ENCODE data around the gene TBC1D1.

The TBC1D1 gene

DNA sequence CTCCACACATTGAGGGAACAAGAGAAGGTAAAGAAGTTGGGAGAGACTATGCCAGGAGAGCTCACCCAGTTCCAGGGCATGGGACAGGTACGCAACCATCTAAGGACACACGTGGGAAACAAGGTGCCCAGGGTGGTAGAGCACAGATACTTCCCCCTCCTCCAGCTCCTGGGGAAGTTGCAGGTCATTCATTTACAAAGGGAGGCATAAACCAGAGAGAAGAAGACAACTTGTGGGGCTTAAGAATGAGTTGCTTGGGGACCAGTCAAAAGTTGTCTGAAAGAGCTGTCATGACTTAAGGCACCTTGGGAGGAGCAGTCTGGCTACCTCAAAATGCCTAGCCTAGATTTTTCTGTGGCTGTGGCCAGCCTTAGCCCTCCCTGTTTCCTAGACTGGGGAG lies 255.5 kb downstream of the TBC1D1 start:
- TF ChIP-seq, protein P1, sequence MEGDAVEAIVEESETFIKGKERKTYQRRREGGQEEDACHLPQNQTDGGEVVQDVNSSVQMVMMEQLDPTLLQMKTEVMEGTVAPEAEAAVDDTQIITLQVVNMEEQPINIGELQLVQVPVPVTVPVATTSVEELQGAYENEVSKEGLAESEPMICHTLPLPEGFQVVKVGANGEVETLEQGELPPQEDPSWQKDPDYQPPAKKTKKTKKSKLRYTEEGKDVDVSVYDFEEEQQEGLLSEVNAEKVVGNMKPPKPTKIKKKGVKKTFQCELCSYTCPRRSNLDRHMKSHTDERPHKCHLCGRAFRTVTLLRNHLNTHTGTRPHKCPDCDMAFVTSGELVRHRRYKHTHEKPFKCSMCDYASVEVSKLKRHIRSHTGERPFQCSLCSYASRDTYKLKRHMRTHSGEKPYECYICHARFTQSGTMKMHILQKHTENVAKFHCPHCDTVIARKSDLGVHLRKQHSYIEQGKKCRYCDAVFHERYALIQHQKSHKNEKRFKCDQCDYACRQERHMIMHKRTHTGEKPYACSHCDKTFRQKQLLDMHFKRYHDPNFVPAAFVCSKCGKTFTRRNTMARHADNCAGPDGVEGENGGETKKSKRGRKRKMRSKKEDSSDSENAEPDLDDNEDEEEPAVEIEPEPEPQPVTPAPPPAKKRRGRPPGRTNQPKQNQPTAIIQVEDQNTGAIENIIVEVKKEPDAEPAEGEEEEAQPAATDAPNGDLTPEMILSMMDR (IDR thresholded peaks at IDR 0.05; ENCODE audit: low read length): no peak
- no peak for TF ChIP-seq EZH2 (IDR thresholded peaks at IDR 0.05; ENCODE audit: borderline replicate concordance, low read length)
- no peaks in the 10 kb centered on the region for H4K20me1 ChIP-seq (ENCODE audit: insufficient read depth, low read length)
- no peak overlapping the region for H3K27ac ChIP-seq (ENCODE audit: low read depth, low read length, poor library complexity, severe bottlenecking)
- no peaks in the 10 kb centered on the region for H3K4me1 ChIP-seq (ENCODE audit: insufficient read depth, low read length, severe bottlenecking)
- no peak overlapping the region for H3K4me2 ChIP-seq (ENCODE audit: low read length)
- H3K9me2 ChIP-seq (ENCODE audit: low read depth, low read length): no peaks in the 10 kb centered on the region
- no peak overlapping the region for H2AFZ ChIP-seq (ENCODE audit: low read length)
- H3F3A ChIP-seq (ENCODE audit: insufficient read depth, low read length): no peaks in the 10 kb centered on the region
- no peaks in the 10 kb centered on the region for H3K27me3 ChIP-seq (ENCODE audit: insufficient read depth, low read length)
- no peaks in the 10 kb centered on the region for H3K9me3 ChIP-seq (ENCODE audit: low read length)
- no peaks in the 10 kb centered on the region for H3K79me2 ChIP-seq (ENCODE audit: insufficient read depth, low read length)
- no peak overlapping the region for H3K9ac ChIP-seq (ENCODE audit: low read length)
- no peak overlapping the region for H3K4me3 ChIP-seq (ENCODE audit: low read depth, low read length, poor library complexity, severe bottlenecking)
- H3K36me3 ChIP-seq (ENCODE audit: insufficient read depth, low read length): peaks cover 16% of the 10 kb centered on the region; the same call in 1 of the 2 replicates

DNA sequence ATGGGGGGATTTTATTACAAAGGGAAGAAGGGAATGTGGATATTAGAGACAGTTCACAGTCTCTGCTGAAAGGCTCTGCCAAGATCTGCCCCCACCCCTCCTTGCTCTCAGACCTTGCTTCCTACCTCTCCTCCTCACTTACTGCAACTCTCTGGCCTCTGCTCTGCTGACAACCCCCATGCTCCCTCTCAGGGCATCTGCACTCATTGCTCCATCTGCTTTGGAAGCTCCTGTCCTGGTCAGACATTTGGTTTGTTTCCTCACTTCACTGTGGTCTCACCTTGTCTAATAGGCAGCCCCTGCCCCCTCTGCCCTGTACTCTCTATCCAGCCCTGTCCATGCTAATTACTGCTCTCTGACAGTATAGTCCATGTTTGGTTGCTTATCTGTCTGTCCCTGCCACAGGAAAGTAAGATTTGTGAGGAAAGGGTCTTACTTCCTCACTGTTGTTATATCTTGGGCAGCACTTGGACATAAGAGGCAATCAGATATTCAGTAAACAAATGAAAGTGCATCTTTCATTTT lies 258.6 kb downstream of the TBC1D1 start:
- Histone ChIP-seq H3K79me2 (ENCODE audit: insufficient read depth, low read length) (no peaks in the 10 kb centered on the region), H3F3A (ENCODE audit: insufficient read depth, low read length) (no peaks in the 10 kb centered on the region), H3K9me2 (ENCODE audit: low read depth, low read length) (no peaks in the 10 kb centered on the region), H4K20me1 (ENCODE audit: insufficient read depth, low read length) (no peaks in the 10 kb centered on the region), H3K4me1 (ENCODE audit: insufficient read depth, low read length, severe bottlenecking) (peaks cover 14% of the 10 kb centered on the region), H3K4me3 (ENCODE audit: low read depth, low read length, poor library complexity, severe bottlenecking) (no peak overlapping the region), H2AFZ (ENCODE audit: low read length) (no peak overlapping the region), H3K27me3 (ENCODE audit: insufficient read depth, low read length) (no peaks in the 10 kb centered on the region), H3K27ac (ENCODE audit: low read depth, low read length, poor library complexity, severe bottlenecking) (no peak overlapping the region), H3K9ac (ENCODE audit: low read length) (no peak overlapping the region), H3K4me2 (ENCODE audit: low read length) (no peak overlapping the region), H3K36me3 (ENCODE audit: insufficient read depth, low read length) (no peaks in the 10 kb centered on the region), H3K9me3 (ENCODE audit: low read length) (no peaks in the 10 kb centered on the region)
- no peak for TF ChIP-seq EZH2 (IDR thresholded peaks at IDR 0.05; ENCODE audit: borderline replicate concordance, low read length)
- TF ChIP-seq, protein P1 (IDR thresholded peaks at IDR 0.05; ENCODE audit: low read length): no peak

DNA sequence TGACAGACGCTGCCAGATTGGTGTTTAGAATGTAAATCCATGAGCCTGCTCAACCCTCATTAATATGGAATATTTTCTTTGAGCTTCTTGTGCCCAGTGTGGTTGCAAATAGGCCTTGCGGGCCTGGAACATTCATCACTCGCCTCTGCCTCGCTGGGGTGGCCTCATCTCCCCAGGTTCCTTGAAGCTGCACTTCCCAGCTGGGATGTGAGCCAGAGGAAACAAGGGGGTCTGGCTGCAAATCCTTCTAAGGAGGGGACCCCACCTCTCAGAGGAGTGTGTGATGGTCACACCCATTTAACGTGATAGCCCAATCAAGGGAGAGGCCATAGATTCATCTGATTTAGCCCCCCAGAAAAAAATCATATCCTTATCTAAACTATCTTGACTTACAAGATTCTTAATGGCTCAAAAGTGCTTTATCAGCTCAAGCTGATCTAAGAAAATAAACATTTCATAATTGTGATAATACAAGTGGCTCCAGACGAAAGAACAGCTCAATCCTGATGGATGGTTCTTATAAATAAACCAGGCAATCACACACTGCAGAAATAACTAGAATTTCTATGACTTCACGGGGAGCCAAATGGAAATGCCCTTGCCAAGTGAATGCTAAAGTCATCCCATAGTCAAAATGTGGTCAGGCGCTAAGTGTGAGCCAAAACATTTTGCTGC lies 259.2 kb downstream of the TBC1D1 start:
- H3K79me2 ChIP-seq (ENCODE audit: insufficient read depth, low read length): no peaks in the 10 kb centered on the region
- TF ChIP-seq EZH2 (IDR thresholded peaks at IDR 0.05; ENCODE audit: borderline replicate concordance, low read length): no peak
- TF ChIP-seq, protein P1 (IDR thresholded peaks at IDR 0.05; ENCODE audit: low read length): no peak
- no peaks in the 10 kb centered on the region for H3K9me3 ChIP-seq (ENCODE audit: low read length)
- no peak overlapping the region for H3K27ac ChIP-seq (ENCODE audit: low read depth, low read length, poor library complexity, severe bottlenecking)
- no peaks in the 10 kb centered on the region for H3K27me3 ChIP-seq (ENCODE audit: insufficient read depth, low read length)
- no peaks in the 10 kb centered on the region for H3F3A ChIP-seq (ENCODE audit: insufficient read depth, low read length)
- H3K4me3 ChIP-seq (ENCODE audit: low read depth, low read length, poor library complexity, severe bottlenecking): no peak overlapping the region
- H3K4me2 ChIP-seq (ENCODE audit: low read length): no peak overlapping the region
- no peaks in the 10 kb centered on the region for H3K9me2 ChIP-seq (ENCODE audit: low read depth, low read length)
- H3K9ac ChIP-seq (ENCODE audit: low read length): no peak overlapping the region
- no peaks in the 10 kb centered on the region for H3K36me3 ChIP-seq (ENCODE audit: insufficient read depth, low read length)
- no peaks in the 10 kb centered on the region for H4K20me1 ChIP-seq (ENCODE audit: insufficient read depth, low read length)
- no peak overlapping the region for H2AFZ ChIP-seq (ENCODE audit: low read length)
- peaks cover 20% of the 10 kb centered on the region for H3K4me1 ChIP-seq (ENCODE audit: insufficient read depth, low read length, severe bottlenecking)
